ENCODE results near the gene WDR1.

GRCh38 chr4:10084651-10085358 lies 31.8 kb downstream of the WDR1 start:
- TF ChIP-seq EZH2 (IDR thresholded peaks at IDR 0.05; ENCODE audit: insufficient read depth, poor library complexity, severe bottlenecking) (no peak), EZH2phosphoT487 (IDR thresholded peaks at IDR 0.05; ENCODE audit: insufficient read depth, low read depth) (no peak)

All from GM23248 (cell line).